Body of pancreas (tissue), 4 donors: ENCODE measurements around the gene ZNF8. TPM values are rescaled to one million over a fixed set of nuclear protein-coding genes. Genes with fewer than 3 reads are reported as not detected.

Experiments
- ATAC-seq: fragments of 150-250 bp; one replicate; pipeline ENCODE4 v1.9.1; 2016
- DNase-seq, 4 donors: peaks; one replicate each; pipeline ENCODE4 v3.0.0-alpha.2; 2019
- H3K27ac ChIP-seq, 4 donors: fragments of 200-600 bp; sonication (generic); 1 replicate in 3 of 4; 2 replicates in 1 of 4; pipeline versions ENCODE4 v1.5.1 to v1.6.1; 2016 to 2019; ENCODE audit warnings: mild to moderate bottlenecking in 1 of 4, mixed read lengths in 1 of 4, moderate library complexity in 1 of 4
- H3K27me3 ChIP-seq, 2 donors: fragments of 200-600 bp; sonication (generic); one replicate each; pipeline ENCODE4 v1.6.0; 2016; ENCODE audit warnings: mild to moderate bottlenecking in 1 of 2
- H3K36me3 ChIP-seq, 2 donors: fragments of 200-600 bp; sonication (generic); replicated peaks in 1 of 2; 2 replicates each; pipeline ENCODE4 v1.5.1; 2016; ENCODE audit warnings: low read depth in 2 of 2; ENCODE audit not compliant: insufficient read depth in 1 of 2
- H3K4me1 ChIP-seq: fragments of 200-600 bp; sonication (generic); one replicate; pipeline ENCODE4 v1.6.0; 2016
- H3K4me3 ChIP-seq, 2 donors: fragments of 200-600 bp; sonication (generic); 1 replicate in 1 of 2; 2 replicates in 1 of 2; pipeline ENCODE4 v1.5.1; 2016 to 2019
- H3K9me3 ChIP-seq, 3 donors: fragments of 200-600 bp; sonication (generic); 1 replicate in 2 of 3; 2 replicates in 1 of 3; pipeline ENCODE4 v1.5.1; 2016
- CTCF ChIP-seq, 7 experiments: fragments of 450-650 bp in 4 of 7; fragments of 200-600 bp in 3 of 7; sonication (generic) in 3 of 7; IDR thresholded peaks; one replicate each; pipeline ENCODE4 v1.5.1; 2016 to 2019; ENCODE audit warnings: antibody characterized with exemption in 7 of 7
- POLR2A ChIP-seq, 3 donors: fragments of 450-650 bp; IDR thresholded peaks; one replicate each; pipeline ENCODE4 v1.6.1; 2016; ENCODE audit warnings: antibody characterized with exemption in 3 of 3, mild to moderate bottlenecking in 2 of 3
- WGBS, 2 donors: methylation state at CpG; one replicate each; pipeline ENCODE4 v1.1.5; 2017; 5-methylcytosine and 5-hydroxymethylcytosine counted together
- intact Hi-C: fragments of 100-400 bp; cut with DNase I; formaldehyde crosslinking; loops from one replicate; pipeline ENCODE4 v1.15.1; 2023
- total RNA-seq, 2 donors: library from RNA; depleted of rRNA; stranded (reverse); fragments of >200 nt; gene quantifications; one replicate each; pipeline ENCODE4 v1.1.0, GENCODE V29; 2016

ZNF8 gene
- total RNA-seq, result 1 to 10 TPM; 3.6 to 4.6 TPM

- peak within 1 kb of the TSS; percentile 56 to 86 (median 75) for H3K27ac ChIP-seq
- H3K4me3 ChIP-seq, result peak within 1 kb of the TSS; percentile 44 to 91
- DNase-seq (peak; percentile 95 to 98 (median 96)), ATAC-seq (peak; percentile 96)
- H3K27me3 ChIP-seq, result no peaks in the 10 kb centered on the region
- peak; percentile 35 to 77 (median 74) for TF ChIP-seq POLR2A (IDR thresholded peaks at IDR 0.05)
- TF ChIP-seq CTCF (IDR thresholded peaks at IDR 0.05), result peak in 2 of 7 experiments; percentile 7 to 24
- H3K9me3 ChIP-seq, result no peaks in the 10 kb centered on the region
- intact Hi-C loops, result no loop called here
- WGBS, 2 donors, result 0% methylated on average over 3 to 38 of the region's 42 CpGs
- H3K4me1 ChIP-seq, result peaks cover 20% of the 10 kb centered on the region
- no peaks in the 10 kb centered on the region for H3K36me3 ChIP-seq
Measured at GRCh38 chr19:58278541-58279041, at the start of gene ZNF8. TSS of gene ZNF8 (plus strand) at chr19:58278955. CDS start at chr19:58279082, 127 bp downstream.

GRCh38 chr19:58229255-58229639 lies 49.5 kb upstream of the ZNF8 start:
- Histone ChIP-seq H3K4me1 (peaks cover 14% of the 10 kb centered on the region), H3K36me3 (peaks cover 5 to 11% of the 10 kb centered on the region in 2 donors), H3K4me3 (peak overlapping the region; percentile 37 to 93), H3K27ac (peak overlapping the region in 2 of 4 donors; percentile 60 to 79), H3K27me3 (no peaks in the 10 kb centered on the region), H3K9me3 (peaks cover 0 to 36% (median 2%) of the 10 kb centered on the region in 3 donors)
- no peak for DNase-seq
- no peak for TF ChIP-seq CTCF (IDR thresholded peaks at IDR 0.05)
- no peak for TF ChIP-seq POLR2A (IDR thresholded peaks at IDR 0.05)
- 15 to 20% methylated on average over 12 of the region's 13 CpGs for WGBS, 2 donors
- intact Hi-C loops, result no loop called here
- ATAC-seq, result no peak

GRCh38 chr19:58237324-58237723 lies 41.4 kb upstream of the ZNF8 start:
- no peaks in the 10 kb centered on the region for H3K4me1 ChIP-seq
- peaks cover 0 to 72% (median 2%) of the 10 kb centered on the region in 3 donors for H3K9me3 ChIP-seq
- H3K4me3 ChIP-seq, result no peak overlapping the region
- intact Hi-C loops, result no loop called here
- H3K27ac ChIP-seq, result no peak overlapping the region
- no peak for TF ChIP-seq POLR2A (IDR thresholded peaks at IDR 0.05)
- no peak for TF ChIP-seq CTCF (IDR thresholded peaks at IDR 0.05)
- peaks cover 9 to 24% of the 10 kb centered on the region in 2 donors for H3K36me3 ChIP-seq
- DNase-seq, result no peak
- 93 to 97% methylated on average over 7 to 10 of the region's 10 CpGs for WGBS, 2 donors
- no peak for ATAC-seq
- H3K27me3 ChIP-seq, result no peaks in the 10 kb centered on the region

GRCh38 chr19:58243351-58243750 lies 35.4 kb upstream of the ZNF8 start:
- WGBS, 2 donors, result 94 to 97% methylated on average over 6 of the region's 6 CpGs
- DNase-seq (no peak), ATAC-seq (no peak)
- Histone ChIP-seq H3K27me3 (no peaks in the 10 kb centered on the region), H3K4me1 (no peaks in the 10 kb centered on the region), H3K9me3 (peaks cover 0 to 91% (median 7%) of the 10 kb centered on the region in 3 donors), H3K27ac (no peak overlapping the region), H3K36me3 (peaks cover 39 to 45% of the 10 kb centered on the region in 2 donors), H3K4me3 (no peak overlapping the region)
- intact Hi-C loops, result no loop called here
- TF ChIP-seq CTCF (IDR thresholded peaks at IDR 0.05), result no peak
- TF ChIP-seq POLR2A (IDR thresholded peaks at IDR 0.05), result no peak

- intact Hi-C loops, result no loop called here
- H3K4me1 ChIP-seq, result no peaks in the 10 kb centered on the region
- peaks cover 0 to 89% (median 7%) of the 10 kb centered on the region in 3 donors for H3K9me3 ChIP-seq
- TF ChIP-seq CTCF (IDR thresholded peaks at IDR 0.05) (no peak), POLR2A (IDR thresholded peaks at IDR 0.05) (no peak)
- WGBS, 2 donors, result 96 to 100% methylated on average over 3 of the region's 3 CpGs
- ATAC-seq, result no peak
- H3K36me3 ChIP-seq, result peaks cover 37 to 49% of the 10 kb centered on the region in 2 donors
- H3K27ac ChIP-seq, result no peak overlapping the region
- H3K27me3 ChIP-seq, result no peaks in the 10 kb centered on the region
- no peak overlapping the region for H3K4me3 ChIP-seq
- no peak for DNase-seq
Measured at GRCh38 chr19:58248886-58249285, 29.9 kb upstream of the ZNF8 start.
